H1 (cell line): Measurements from ENCODE around the gene SLC30A3. TPM values are rescaled to one million over a fixed set of nuclear protein-coding genes. Genes with fewer than 3 reads are reported as not detected.

Experiments
- CTCF ChIA-PET: fragments of 300-600 bp; sonication (Branson Sonifier 250); formaldehyde crosslinking; loops from one replicate; lab custom pipeline; 2021; ENCODE audit not compliant: partially characterized antibody; lab: Charles Lee
- POLR2A ChIA-PET: fragments of 300-600 bp; sonication (Branson Sonifier 250); formaldehyde crosslinking; loops from one replicate; lab custom pipeline; 2021; ENCODE audit warnings: inconsistent platforms; ENCODE audit not compliant: partially characterized antibody; lab: Charles Lee
- DNase-seq, 2 experiments: peaks; one replicate each; pipeline versions ENCODE4 v3.0.0 to v3.0.0-alpha.2; 2010 to 2022; ENCODE audit warnings: low spot score in 2 of 2, low read depth in 1 of 2, mixed read lengths in 1 of 2
- FAIRE-seq: peaks from 2 replicates; lab custom pipeline; 2011; peaks lifted over from hg19 to GRCh38; lab: Jason Lieb, UNC
- H2AFZ ChIP-seq: 2 replicates; pipeline ENCODE4 v1.8.1; 2012; ENCODE audit warnings: low read length, inconsistent platforms
- H2AK5ac ChIP-seq: 2 replicates; pipeline ENCODE4 v1.6.1; 2013; ENCODE audit warnings: low read depth, low read length
- H2BK120ac ChIP-seq: replicated peaks from 2 replicates; pipeline ENCODE3; 2013; ENCODE audit warnings: low read depth, low read length, inconsistent platforms
- H2BK12ac ChIP-seq: 2 replicates; pipeline ENCODE4 v1.6.1; 2013; ENCODE audit warnings: low read depth, low read length
- H2BK15ac ChIP-seq: 2 replicates; pipeline ENCODE4 v1.6.1; 2013; ENCODE audit warnings: low read length
- H2BK20ac ChIP-seq: 2 replicates; pipeline ENCODE4 v1.6.1; 2013; ENCODE audit warnings: low read length
- H2BK5ac ChIP-seq: 2 replicates; pipeline ENCODE4 v1.6.1; 2013; ENCODE audit warnings: low read depth, low read length
- H3K14ac ChIP-seq: 2 replicates; pipeline ENCODE4 v1.6.1; 2013; ENCODE audit warnings: inconsistent platforms; ENCODE audit not compliant: insufficient read length
- H3K18ac ChIP-seq: 2 replicates; pipeline ENCODE4 v1.6.1; 2013; ENCODE audit warnings: low read length; ENCODE audit errors: extremely low read depth
- H3K23ac ChIP-seq: 2 replicates; pipeline ENCODE4 v1.6.1; 2013; ENCODE audit warnings: inconsistent platforms; ENCODE audit not compliant: insufficient read length
- H3K23me2 ChIP-seq: 2 replicates; pipeline ENCODE4 v1.6.1; 2013; ENCODE audit warnings: low read depth, low read length
- H3K27ac ChIP-seq: 2 replicates; pipeline ENCODE4 v1.6.1; 2011; ENCODE audit warnings: low read depth, low read length, inconsistent platforms
- H3K27me3 ChIP-seq, 4 experiments: replicated peaks in 1 of 4; 1 replicate in 1 of 4; 2 replicates in 3 of 4; pipeline versions ENCODE4 v1.6.1 to v1.8.1; 2011 to 2013; ENCODE audit warnings: low read length in 3 of 4, mild to moderate bottlenecking in 3 of 4, inconsistent platforms in 2 of 4, mixed read lengths in 2 of 4, moderate library complexity in 1 of 4; ENCODE audit not compliant: control insufficient read depth in 3 of 4, insufficient read depth in 3 of 4; ENCODE audit errors: extremely low read depth in 1 of 4
- H3K36me3 ChIP-seq, 4 experiments: 2 replicates each; pipeline versions ENCODE4 v1.6.1 to v1.8.1; 2011 to 2013; ENCODE audit warnings: mild to moderate bottlenecking in 4 of 4, low read length in 3 of 4, moderate library complexity in 2 of 4, control low read depth in 1 of 4, inconsistent platforms in 1 of 4; ENCODE audit not compliant: insufficient read depth in 4 of 4, control insufficient read depth in 2 of 4
- H3K4ac ChIP-seq: replicated peaks from 2 replicates; pipeline ENCODE3; 2013; ENCODE audit warnings: low read length, low read depth, mixed read lengths, inconsistent platforms; ENCODE audit not compliant: insufficient read length
- H3K4me1 ChIP-seq, 4 experiments: replicated peaks in 1 of 4; 1 replicate in 1 of 4; 2 replicates in 3 of 4; pipeline versions ENCODE4 v1.6.1 to v1.8.1; 2011 to 2013; ENCODE audit warnings: low read length in 3 of 4, inconsistent platforms in 2 of 4, mixed read lengths in 1 of 4; ENCODE audit not compliant: insufficient read depth in 4 of 4, control insufficient read depth in 3 of 4
- H3K4me2 ChIP-seq, 2 experiments: 2 replicates each; pipeline versions ENCODE4 v1.6.1 to v1.8.1; 2011 to 2013; ENCODE audit warnings: low read depth in 2 of 2, low read length in 2 of 2, control low read depth in 1 of 2, inconsistent platforms in 1 of 2, mild to moderate bottlenecking in 1 of 2; ENCODE audit not compliant: insufficient read depth in 1 of 2
- H3K4me3 ChIP-seq, 4 experiments: fragments of 200-600, 300-600 bp in 1 of 4; sonication (generic), shearing (Covaris generic), sonication (Bioruptor Twin) in 1 of 4; 2 replicates each; pipeline versions ENCODE4 v1.5.1 to v1.8.1; 2011 to 2016; ENCODE audit warnings: low read length in 4 of 4, low read depth in 3 of 4, control low read depth in 2 of 4, inconsistent platforms in 2 of 4, mild to moderate bottlenecking in 2 of 4, mixed read lengths in 1 of 4, moderate library complexity in 1 of 4; ENCODE audit not compliant: insufficient read depth in 2 of 4; ENCODE audit errors: extremely low read depth in 1 of 4
- H3K56ac ChIP-seq: replicated peaks from 2 replicates; pipeline ENCODE3; 2013; ENCODE audit warnings: low read depth, mild to moderate bottlenecking, mixed read lengths, low read length, inconsistent platforms; ENCODE audit not compliant: insufficient read length
- H3K79me1 ChIP-seq: 2 replicates; pipeline ENCODE4 v1.6.1; 2013; ENCODE audit warnings: low read depth, low read length, control low read depth
- H3K79me2 ChIP-seq, 2 experiments: 2 replicates each; pipeline versions ENCODE4 v1.6.1 to v1.8.1; 2012 to 2013; ENCODE audit warnings: low read length in 2 of 2, mild to moderate bottlenecking in 2 of 2, inconsistent platforms in 1 of 2; ENCODE audit not compliant: insufficient read depth in 2 of 2, control insufficient read depth in 1 of 2
- H3K9ac ChIP-seq, 4 experiments: replicated peaks in 1 of 4; 1 replicate in 1 of 4; 2 replicates in 3 of 4; pipeline versions ENCODE4 v1.6.1 to v1.8.1; 2011 to 2013; ENCODE audit warnings: low read depth in 3 of 4, low read length in 3 of 4, control low read depth in 2 of 4, mild to moderate bottlenecking in 2 of 4, moderate library complexity in 2 of 4, inconsistent platforms in 1 of 4; ENCODE audit errors: extremely low read depth in 1 of 4
- H3K9me3 ChIP-seq, 2 experiments: 2 replicates each; pipeline versions ENCODE4 v1.6.1 to v1.8.1; 2012 to 2013; ENCODE audit warnings: mild to moderate bottlenecking in 2 of 2, moderate library complexity in 2 of 2, control low read depth in 1 of 2, inconsistent platforms in 1 of 2, low read depth in 1 of 2, low read length in 1 of 2, mixed read lengths in 1 of 2; ENCODE audit not compliant: insufficient read depth in 2 of 2
- H4K20me1 ChIP-seq, 2 experiments: replicated peaks in 1 of 2; 2 replicates each; pipeline versions ENCODE3 to v1.8.1; 2011 to 2013; ENCODE audit warnings: inconsistent platforms in 2 of 2, low read length in 2 of 2, mild to moderate bottlenecking in 1 of 2; ENCODE audit not compliant: insufficient read depth in 2 of 2, control insufficient read depth in 1 of 2
- H4K5ac ChIP-seq: 2 replicates; pipeline ENCODE4 v1.6.1; 2013; ENCODE audit warnings: low read length, low read depth, mixed read lengths, inconsistent platforms; ENCODE audit not compliant: insufficient read length
- H4K8ac ChIP-seq: 2 replicates; pipeline ENCODE4 v1.8.0; 2013; ENCODE audit warnings: mild to moderate bottlenecking, moderate library complexity, low read length, inconsistent platforms; ENCODE audit not compliant: insufficient read depth; ENCODE audit errors: extremely low read depth
- H4K91ac ChIP-seq: replicated peaks from 2 replicates; pipeline ENCODE3; 2013; ENCODE audit warnings: low read length, mixed read lengths, inconsistent platforms; ENCODE audit not compliant: insufficient read length
- CTBP2 ChIP-seq: IDR thresholded peaks from 2 replicates; pipeline ENCODE4 v1.7.0; 2011; ENCODE audit warnings: borderline replicate concordance, mild to moderate bottlenecking, moderate library complexity, mixed read lengths, low read length; ENCODE audit not compliant: insufficient read depth, insufficient read length
- KDM4A ChIP-seq: IDR thresholded peaks from one replicate; pipeline ENCODE4 v1.7.1; 2012; ENCODE audit warnings: low read depth, mild to moderate bottlenecking, moderate library complexity, low read length, inconsistent platforms; ENCODE audit not compliant: severe bottlenecking
- TCF12 ChIP-seq: IDR thresholded peaks from 2 replicates; pipeline ENCODE4 v1.6.1; 2011; ENCODE audit warnings: low read depth, mild to moderate bottlenecking, low read length
- WGBS, 2 experiments: shearing (Covaris generic) in 1 of 2; methylation state at CpG; one replicate each; pipeline versions ENCODE4 v1.1.6 to v1.1.7; 2013 to 2015; ENCODE audit warnings: low lambda C conversion rate in 2 of 2, mixed read lengths in 2 of 2, inconsistent platforms in 1 of 2, low coverage in 1 of 2, missing lambda C conversion rate in 1 of 2; ENCODE audit not compliant: insufficient replicate concordance in 2 of 2, insufficient coverage in 1 of 2, insufficient read length in 1 of 2; ENCODE audit errors: extremely low coverage in 1 of 2, missing lambda C conversion rate in 1 of 2; 5-methylcytosine and 5-hydroxymethylcytosine counted together
- polyA plus RNA-seq, 7 experiments: library from polyadenylated mRNA; depleted of rRNA in 3 of 7; stranded (reverse) in 5 of 7; unstranded in 2 of 7; fragments of >200 nt in 5 of 7; fragments of 200-250 nt in 2 of 7; gene quantifications; 1 replicate in 5 of 7; 2 replicates in 1 of 7; 4 replicates in 1 of 7; pipeline versions ENCODE4 v1.2.1 to v1.2.3, GENCODE V29; 2011 to 2013; ENCODE audit warnings: missing spikeins in 2 of 7, mixed read lengths in 2 of 7
- total RNA-seq: library from RNA; stranded (reverse); fragmentation: NEBNext Ultra II Directional; extraction: Animal tissue kit (Norgen Biotek cat#: 25700); gene quantifications from 2 replicates; pipeline ENCODE4 v1.2.1, GENCODE V29; 2021

The SLC30A3 gene
- total and polyA plus RNA-seq, 2 of the 8 experiments (the other 6 are each of a cell fraction or from before 2014, with no cell fraction given) = 15.2 to 30.7 TPM

DNA sequence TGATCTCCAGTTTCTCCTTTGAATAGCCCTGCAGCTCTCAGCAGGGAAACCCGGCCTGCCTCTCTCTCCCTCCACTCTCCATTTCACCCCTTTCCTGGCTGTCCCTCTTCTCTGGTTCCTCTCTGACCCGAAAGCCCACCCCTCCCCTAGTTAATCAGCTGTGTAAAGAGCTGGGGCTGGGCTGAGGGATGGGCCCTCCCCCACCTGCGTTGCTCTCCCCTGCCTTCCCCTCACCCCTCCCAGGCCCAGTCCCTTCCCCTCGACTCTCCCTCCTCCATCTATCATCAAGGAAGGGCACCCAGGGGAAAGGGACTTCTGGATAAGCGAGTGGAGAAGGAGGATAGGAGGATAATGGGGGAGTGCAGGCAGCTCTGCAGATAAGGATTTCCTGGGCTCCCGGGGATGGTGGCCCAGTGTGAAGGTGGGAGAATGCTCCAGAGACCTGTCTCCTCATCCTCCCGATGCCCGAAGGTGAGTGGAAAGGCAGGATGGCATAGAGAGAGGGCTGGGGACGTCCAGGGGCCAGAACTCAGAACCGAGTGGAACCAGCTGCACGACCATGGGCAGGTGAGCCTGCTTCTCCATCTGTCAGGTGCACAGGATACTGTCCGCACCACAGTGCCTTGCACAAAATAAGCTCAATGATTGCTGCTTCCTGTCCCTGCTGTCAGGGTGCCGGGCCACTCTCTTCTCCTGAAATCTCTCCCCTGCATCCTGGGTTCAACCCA is 12.0 kb downstream of the SLC30A3 start:
- H4K91ac ChIP-seq = peak overlapping the region; percentile 41
- H2BK15ac ChIP-seq = peak overlapping the region; percentile 10; the same call in 1 of the 2 replicates
- H2BK120ac ChIP-seq = no peak overlapping the region
- H3K79me2 ChIP-seq = no peaks in the 10 kb centered on the region
- 55% methylated on average over 11 of the region's 13 CpGs; no CpG with 5 or more reads in 1 of the 2 experiments for WGBS, 2 experiments
- DNase-seq (peak in 1 of 2 experiments; percentile 55), FAIRE-seq (no peak)
- H3K27me3 ChIP-seq = peaks cover 0 to 6% (median 2%) of the 10 kb centered on the region in 4 experiments; a peak in 5 of 7 replicates
- no peaks in the 10 kb centered on the region for H3K9me3 ChIP-seq
- H3K23ac ChIP-seq = no peak overlapping the region
- ChIA-PET POLR2A (interaction anchor here (0.6 to 32.6 kb wide), 14 partner anchors 7 to 64 kb away, joined by 3 to 835 read pairs (median 8); partner anchors contain the start of genes ATRAID, CAD, DNAJC5G and SLC30A3), CTCF (interaction anchor here (0.6 to 8.3 kb wide), 22 partner anchors 8 to 177 kb away, joined by 3 to 180 read pairs (median 5); partner anchors contain the start of genes DNAJC5G, KHK, TRIM54 and UCN)
- peak overlapping the region; percentile 83 for H3K18ac ChIP-seq
- H2AK5ac ChIP-seq = no peak overlapping the region
- H3K9ac ChIP-seq = no peak overlapping the region; a peak in 1 of 7 replicates
- H3K4me3 ChIP-seq = peak overlapping the region in 2 of 4 experiments; percentile 30 to 52; a peak in 4 of 8 replicates
- H3K23me2 ChIP-seq = no peaks in the 10 kb centered on the region; the same call in 1 of the 2 replicates
- no peak overlapping the region for H4K5ac ChIP-seq
- H3K27ac ChIP-seq = no peak overlapping the region
- no peak overlapping the region for H4K8ac ChIP-seq
- no peaks in the 10 kb centered on the region for H3K79me1 ChIP-seq
- no peaks in the 10 kb centered on the region for H4K20me1 ChIP-seq
- H3K36me3 ChIP-seq = no peaks in the 10 kb centered on the region
- no peak overlapping the region for H3K14ac ChIP-seq
- no peak overlapping the region for H2BK20ac ChIP-seq
- H3K4me1 ChIP-seq = peaks cover 2 to 11% (median 6%) of the 10 kb centered on the region in 4 experiments
- no peak overlapping the region for H3K56ac ChIP-seq
- H3K4me2 ChIP-seq = peak overlapping the region; percentile 8 to 78
- H2BK12ac ChIP-seq = peak overlapping the region; percentile 94; the same call in 1 of the 2 replicates
- peak; percentile 9 for TF ChIP-seq KDM4A
- TF ChIP-seq TCF12 = no peak
- TF ChIP-seq CTBP2 = peak; percentile 15
- H3K4ac ChIP-seq = no peak overlapping the region
- H2AFZ ChIP-seq = peak overlapping the region; percentile 91
- peak overlapping the region; percentile 87; the same call in 1 of the 2 replicates for H2BK5ac ChIP-seq
